ENCODE measurements around the gene MPPED1. TPM values are rescaled to one million over a fixed set of nuclear protein-coding genes. Genes with fewer than 3 reads are reported as not detected.

MPPED1 gene
- total and polyA plus RNA-seq, 2 of the 13 experiments (the other 11 are each of a cell fraction or from before 2014, with no cell fraction given): 0.77 TPM; not detected in 1

DNA sequence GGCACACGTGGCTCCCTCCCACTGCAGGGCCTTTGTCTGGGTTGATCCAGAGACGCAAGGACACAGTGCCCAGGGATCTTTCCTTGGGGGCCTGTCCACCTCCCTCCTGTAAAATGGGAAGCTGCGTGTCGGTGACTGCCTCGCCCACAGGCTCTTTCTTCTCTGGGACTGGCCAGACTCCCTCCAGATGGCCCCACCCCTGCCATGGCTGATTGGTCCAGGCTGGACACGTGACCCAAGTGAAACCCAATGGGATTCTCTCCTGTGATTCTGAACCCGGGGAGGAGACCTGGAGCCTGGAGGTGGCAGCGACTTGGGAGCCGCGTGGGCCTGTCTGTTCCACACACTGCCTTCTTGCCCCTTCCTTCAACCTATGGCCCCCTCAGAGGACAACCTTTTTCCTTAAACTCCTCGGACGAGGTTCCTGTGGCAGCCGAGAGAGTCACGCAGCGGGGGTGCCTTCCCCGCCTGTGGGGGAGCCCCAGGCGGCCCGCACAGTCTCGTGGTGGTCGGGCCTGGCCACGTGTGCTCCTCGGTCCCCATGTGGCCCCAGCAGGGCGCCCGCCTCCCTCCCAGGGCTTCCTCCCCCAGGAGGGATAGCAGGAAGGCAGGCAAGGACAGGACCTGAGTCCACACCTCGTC, 12.4 kb upstream of the MPPED1 start (continued):
- TF ChIP-seq ZSCAN21 (CRISPR knock-in tag; IDR thresholded peaks at IDR 0.05; ENCODE audit: borderline replicate concordance): 0 out of 2 replicates have a peak, but pooled peaks have one; percentile 17
- TF ChIP-seq TCF12 (IDR thresholded peaks at IDR 0.05): no peak
- TF ChIP-seq TCF12 (CRISPR knock-in tag; IDR thresholded peaks at IDR 0.05): no peak
- TF ChIP-seq NFYC (CRISPR knock-in tag; IDR thresholded peaks at IDR 0.05): peak; percentile 84
- TF ChIP-seq MEF2D (CRISPR knock-in tag; IDR thresholded peaks at IDR 0.05): no peak
- no peak for TF ChIP-seq ZSCAN30 (CRISPR knock-in tag; IDR thresholded peaks at IDR 0.05)
- TF ChIP-seq NR3C1 (CRISPR knock-in tag; IDR thresholded peaks at IDR 0.05): no peak
- no peak for TF ChIP-seq SNAI1 (CRISPR knock-in tag; IDR thresholded peaks at IDR 0.05; ENCODE audit: borderline replicate concordance)
- TF ChIP-seq, protein P1, sequence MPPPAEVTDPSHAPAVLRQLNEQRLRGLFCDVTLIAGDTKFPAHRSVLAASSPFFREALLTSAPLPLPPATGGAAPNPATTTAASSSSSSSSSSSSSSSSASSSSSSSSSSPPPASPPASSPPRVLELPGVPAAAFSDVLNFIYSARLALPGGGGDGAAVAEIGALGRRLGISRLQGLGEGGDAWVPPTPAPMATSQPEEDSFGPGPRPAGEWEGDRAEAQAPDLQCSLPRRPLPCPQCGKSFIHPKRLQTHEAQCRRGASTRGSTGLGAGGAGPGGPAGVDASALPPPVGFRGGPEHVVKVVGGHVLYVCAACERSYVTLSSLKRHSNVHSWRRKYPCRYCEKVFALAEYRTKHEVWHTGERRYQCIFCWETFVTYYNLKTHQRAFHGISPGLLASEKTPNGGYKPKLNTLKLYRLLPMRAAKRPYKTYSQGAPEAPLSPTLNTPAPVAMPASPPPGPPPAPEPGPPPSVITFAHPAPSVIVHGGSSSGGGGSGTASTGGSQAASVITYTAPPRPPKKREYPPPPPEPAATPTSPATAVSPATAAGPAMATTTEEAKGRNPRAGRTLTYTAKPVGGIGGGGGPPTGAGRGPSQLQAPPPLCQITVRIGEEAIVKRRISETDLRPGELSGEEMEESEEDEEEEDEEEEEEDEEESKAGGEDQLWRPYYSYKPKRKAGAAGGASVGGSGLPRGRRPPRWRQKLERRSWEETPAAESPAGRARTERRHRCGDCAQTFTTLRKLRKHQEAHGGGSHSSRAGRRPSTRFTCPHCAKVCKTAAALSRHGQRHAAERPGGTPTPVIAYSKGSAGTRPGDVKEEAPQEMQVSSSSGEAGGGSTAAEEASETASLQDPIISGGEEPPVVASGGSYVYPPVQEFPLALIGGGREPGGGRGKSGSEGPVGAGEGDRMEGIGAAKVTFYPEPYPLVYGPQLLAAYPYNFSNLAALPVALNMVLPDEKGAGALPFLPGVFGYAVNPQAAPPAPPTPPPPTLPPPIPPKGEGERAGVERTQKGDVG (CRISPR knock-in tag; IDR thresholded peaks at IDR 0.05; ENCODE audit: borderline replicate concordance): 0 out of 2 replicates have a peak, but pooled peaks have one; percentile 48
- no peak for TF ChIP-seq SIX4 (CRISPR knock-in tag; IDR thresholded peaks at IDR 0.05)
- peak; percentile 40; the same call in 1 of the 2 replicates for TF ChIP-seq POLR2AphosphoS5 (IDR thresholded peaks at IDR 0.05; ENCODE audit: low read depth, low read length)
- TF ChIP-seq ZNF18 (CRISPR knock-in tag; IDR thresholded peaks at IDR 0.05; ENCODE audit: insufficient replicate concordance): no peak
- no peak for TF ChIP-seq ZNF75D (CRISPR knock-in tag; IDR thresholded peaks at IDR 0.05; ENCODE audit: borderline replicate concordance)
- no peak for TF ChIP-seq NCOA5 (CRISPR knock-in tag; IDR thresholded peaks at IDR 0.05)
- TF ChIP-seq MAFF (IDR thresholded peaks at IDR 0.05; ENCODE audit: low read depth, low read length): no peak
- TF ChIP-seq HDAC1 (CRISPR knock-in tag; IDR thresholded peaks at IDR 0.05): peak; percentile 30; the same call in 1 of the 2 replicates
- TF ChIP-seq TCF7 (IDR thresholded peaks at IDR 0.05; ENCODE audit: low read depth): no peak
- no peak for TF ChIP-seq ZNF354B (CRISPR knock-in tag; IDR thresholded peaks at IDR 0.05)
- 0 out of 2 replicates have a peak, but pooled peaks have one; percentile 20 for TF ChIP-seq ZBTB38 (CRISPR knock-in tag; IDR thresholded peaks at IDR 0.05)
- TF ChIP-seq KLF12 (CRISPR knock-in tag; IDR thresholded peaks at IDR 0.05; ENCODE audit: borderline replicate concordance): no peak
- no peak for TF ChIP-seq GMEB1 (CRISPR knock-in tag; IDR thresholded peaks at IDR 0.05; ENCODE audit: borderline replicate concordance)
